Subcutaneous abdominal adipose tissue (tissue), 5 donors: ENCODE results near the gene DNAJB2.
A peak's percentile ranks its signal among the peaks of the same experiment; 100 is the strongest.

Experiments
- H3K27ac ChIP-seq: one replicate; pipeline ENCODE4 v1.7.0; 2013; ENCODE audit warnings: low read depth, mild to moderate bottlenecking, inconsistent platforms, low read length, moderate library complexity
- H3K27me3 ChIP-seq, 5 donors: one replicate each; pipeline ENCODE4 v1.7.0; 2013; ENCODE audit warnings: low read length in 5 of 5, inconsistent platforms in 1 of 5; ENCODE audit not compliant: control insufficient read depth in 5 of 5, insufficient read depth in 4 of 5
- H3K36me3 ChIP-seq, 5 donors: one replicate each; pipeline ENCODE4 v1.7.0; 2013; ENCODE audit warnings: low read length in 5 of 5; ENCODE audit not compliant: control insufficient read depth in 5 of 5, insufficient read depth in 5 of 5
- H3K4me1 ChIP-seq, 5 donors: one replicate each; pipeline ENCODE4 v1.7.0; 2013; ENCODE audit warnings: low read length in 5 of 5, mild to moderate bottlenecking in 3 of 5, moderate library complexity in 1 of 5; ENCODE audit not compliant: control insufficient read depth in 5 of 5, insufficient read depth in 5 of 5
- H3K4me3 ChIP-seq, 5 donors: one replicate each; pipeline ENCODE4 v1.7.0; 2013; ENCODE audit warnings: low read length in 5 of 5, low read depth in 1 of 5
- H3K9ac ChIP-seq, 5 donors: one replicate each; pipeline ENCODE4 v1.7.0; 2013; ENCODE audit warnings: low read length in 5 of 5, mild to moderate bottlenecking in 4 of 5, moderate library complexity in 3 of 5
- H3K9me3 ChIP-seq, 5 donors: one replicate each; pipeline ENCODE4 v1.7.0; 2013; ENCODE audit warnings: low read length in 5 of 5; ENCODE audit not compliant: control insufficient read depth in 5 of 5
- donor health status: healthy.
- donor health status: healthy.
- donor health status: healthy.
- donor health status: healthy.
- donor health status: healthy.

Gene DNAJB2

GRCh38 chr2:219279151-219279915 is at the start of gene DNAJB2:
Gene DNAJB2 (plus strand): TSS chr2:219279366. CDS start chr2:219279834, 468 bp downstream.
- Histone ChIP-seq H3K9me3 (no peaks in the 10 kb centered on the region), H3K36me3 (peaks cover 0 to 41% (median 38%) of the 10 kb centered on the region in 5 donors), H3K4me1 (peaks cover 6 to 30% (median 26%) of the 10 kb centered on the region in 5 donors), H3K9ac (peak within 1 kb of the TSS; percentile 70 to 92 (median 81)), H3K27me3 (no peaks in the 10 kb centered on the region), H3K4me3 (peak within 1 kb of the TSS; percentile 67 to 90 (median 82)), H3K27ac (peak within 1 kb of the TSS; percentile 95)

- Histone ChIP-seq H3K36me3 (peaks cover 20 to 53% (median 45%) of the 10 kb centered on the region in 5 donors), H3K9ac (peak overlapping the region; percentile 16 to 91 (median 76)), H3K4me1 (peaks cover 5 to 38% (median 27%) of the 10 kb centered on the region in 5 donors), H3K27ac (peak overlapping the region; percentile 89), H3K27me3 (no peaks in the 10 kb centered on the region), H3K9me3 (no peaks in the 10 kb centered on the region), H3K4me3 (peak overlapping the region; percentile 61 to 98 (median 83))
These were observed 49.1 kb upstream of the DNAJB2 start for GRCh38 chr2:219230059-219230540.

GRCh38 chr2:219234331-219234730 is 44.8 kb upstream of the DNAJB2 start:
- Histone ChIP-seq H3K9me3 (no peaks in the 10 kb centered on the region), H3K27me3 (no peaks in the 10 kb centered on the region), H3K27ac (no peak overlapping the region), H3K36me3 (peaks cover 26 to 75% (median 72%) of the 10 kb centered on the region in 5 donors), H3K9ac (no peak overlapping the region), H3K4me3 (no peak overlapping the region), H3K4me1 (peaks cover 0 to 14% (median 11%) of the 10 kb centered on the region in 5 donors)

GRCh38 chr2:219243291-219243761 is 35.8 kb upstream of the DNAJB2 start:
- Histone ChIP-seq H3K27me3 (no peaks in the 10 kb centered on the region), H3K36me3 (peaks cover 0 to 35% (median 25%) of the 10 kb centered on the region in 5 donors), H3K4me1 (peaks cover 2 to 45% (median 33%) of the 10 kb centered on the region in 5 donors), H3K27ac (no peak overlapping the region), H3K4me3 (peak overlapping the region; percentile 37 to 69 (median 59)), H3K9me3 (no peaks in the 10 kb centered on the region), H3K9ac (peak overlapping the region in 2 of 5 donors; percentile 32 to 54)

- H3K27ac ChIP-seq: peak overlapping the region; percentile 83
- no peaks in the 10 kb centered on the region for H3K9me3 ChIP-seq
- peak overlapping the region; percentile 84 to 98 (median 92) for H3K4me3 ChIP-seq
- no peaks in the 10 kb centered on the region for H3K27me3 ChIP-seq
- H3K36me3 ChIP-seq: peaks cover 0 to 33% (median 16%) of the 10 kb centered on the region in 5 donors
- peak overlapping the region in 4 of 5 donors; percentile 89 to 93 (median 92) for H3K9ac ChIP-seq
- H3K4me1 ChIP-seq: peaks cover 7 to 55% (median 44%) of the 10 kb centered on the region in 5 donors
These were observed 34.4 kb upstream of the DNAJB2 start for GRCh38 chr2:219244789-219245147.

- peaks cover 9 to 61% (median 50%) of the 10 kb centered on the region in 5 donors for H3K4me1 ChIP-seq
- H3K4me3 ChIP-seq: peak within 1 kb of the TSS; percentile 84 to 98 (median 92)
- peaks cover 0 to 30% (median 13%) of the 10 kb centered on the region in 5 donors for H3K36me3 ChIP-seq
- H3K9ac ChIP-seq: peak within 1 kb of the TSS; percentile 68 to 93 (median 92)
- peak within 1 kb of the TSS; percentile 83 for H3K27ac ChIP-seq
- H3K9me3 ChIP-seq: no peaks in the 10 kb centered on the region
- no peaks in the 10 kb centered on the region for H3K27me3 ChIP-seq
These were observed 33.8 kb upstream of the DNAJB2 start, which contains the start of the genes GLB1L and STK16 for GRCh38 chr2:219245148-219245898. Gene GLB1L (minus strand): TSS chr2:219245444. CDS start chr2:219243573, 1,871 bp downstream. Gene STK16 (plus strand): TSS chr2:219245479. CDS start chr2:219246000, 521 bp downstream.

- H3K27me3 ChIP-seq: no peaks in the 10 kb centered on the region
- H3K4me3 ChIP-seq: peak overlapping the region; percentile 84 to 98 (median 92)
- H3K9me3 ChIP-seq: no peaks in the 10 kb centered on the region
- H3K36me3 ChIP-seq: peaks cover 0 to 35% (median 15%) of the 10 kb centered on the region in 5 donors
- peak overlapping the region; percentile 83 for H3K27ac ChIP-seq
- H3K4me1 ChIP-seq: peaks cover 9 to 64% (median 52%) of the 10 kb centered on the region in 5 donors
- H3K9ac ChIP-seq: peak overlapping the region; percentile 68 to 93 (median 92)
These were observed 33.3 kb upstream of the DNAJB2 start for GRCh38 chr2:219245899-219246230.

GRCh38 chr2:219246559-219246958 is 32.6 kb upstream of the DNAJB2 start:
- H3K4me1 ChIP-seq: peaks cover 9 to 64% (median 52%) of the 10 kb centered on the region in 5 donors
- no peaks in the 10 kb centered on the region for H3K27me3 ChIP-seq
- no peak overlapping the region for H3K27ac ChIP-seq
- H3K9ac ChIP-seq: peak overlapping the region in 1 of 5 donors; percentile 68
- no peaks in the 10 kb centered on the region for H3K9me3 ChIP-seq
- peaks cover 0 to 38% (median 15%) of the 10 kb centered on the region in 5 donors for H3K36me3 ChIP-seq
- no peak overlapping the region for H3K4me3 ChIP-seq

GRCh38 chr2:219247678-219248642 is 31.2 kb upstream of the DNAJB2 start:
- Histone ChIP-seq H3K9ac (no peak overlapping the region), H3K27ac (no peak overlapping the region), H3K9me3 (no peaks in the 10 kb centered on the region), H3K4me3 (no peak overlapping the region), H3K27me3 (peaks cover 0 to 6% (median 4%) of the 10 kb centered on the region in 5 donors), H3K36me3 (peaks cover 0 to 38% (median 15%) of the 10 kb centered on the region in 5 donors), H3K4me1 (peaks cover 9 to 65% (median 52%) of the 10 kb centered on the region in 5 donors)
